ENCODE data around the gene BAIAP2L2.

BAIAP2L2 gene

GRCh38 chr22:38141217-38141973 is 30.9 kb upstream of the BAIAP2L2 start:
- no peaks in the 10 kb centered on the region for H3K27me3 ChIP-seq (ENCODE audit: control insufficient read depth in 5 of 5, insufficient read depth in 4 of 5, low read length in 5 of 5)
- peaks cover 0 to 3% (median 0%) of the 10 kb centered on the region in 5 donors for H3K4me1 ChIP-seq (ENCODE audit: control insufficient read depth in 5 of 5, insufficient read depth in 5 of 5, low read length in 5 of 5)
- H3K27ac ChIP-seq (ENCODE audit: low read depth, low read length), result no peak overlapping the region
- H3K4me3 ChIP-seq (ENCODE audit: low read depth in 1 of 5, low read length in 5 of 5), result no peak overlapping the region
- H3K9ac ChIP-seq (ENCODE audit: low read length in 5 of 5), result no peak overlapping the region
- peaks cover 0 to 50% (median 35%) of the 10 kb centered on the region in 5 donors for H3K36me3 ChIP-seq (ENCODE audit: control insufficient read depth in 5 of 5, insufficient read depth in 5 of 5, low read length in 5 of 5)
- no peaks in the 10 kb centered on the region for H3K9me3 ChIP-seq (ENCODE audit: control insufficient read depth in 5 of 5, low read length in 5 of 5)

- peaks cover 0 to 55% (median 43%) of the 10 kb centered on the region in 5 donors for H3K36me3 ChIP-seq (ENCODE audit: control insufficient read depth in 5 of 5, insufficient read depth in 5 of 5, low read length in 5 of 5)
- no peak overlapping the region for H3K27ac ChIP-seq (ENCODE audit: low read depth, low read length)
- peaks cover 0 to 3% (median 0%) of the 10 kb centered on the region in 5 donors for H3K4me1 ChIP-seq (ENCODE audit: control insufficient read depth in 5 of 5, insufficient read depth in 5 of 5, low read length in 5 of 5)
- no peaks in the 10 kb centered on the region for H3K9me3 ChIP-seq (ENCODE audit: control insufficient read depth in 5 of 5, low read length in 5 of 5)
- no peaks in the 10 kb centered on the region for H3K27me3 ChIP-seq (ENCODE audit: control insufficient read depth in 5 of 5, insufficient read depth in 4 of 5, low read length in 5 of 5)
- no peak overlapping the region for H3K4me3 ChIP-seq (ENCODE audit: low read depth in 1 of 5, low read length in 5 of 5)
- no peak overlapping the region for H3K9ac ChIP-seq (ENCODE audit: low read length in 5 of 5)
Observed at GRCh38 chr22:38139901-38140300, 29.4 kb upstream of the BAIAP2L2 start.

GRCh38 chr22:38138961-38139360 is 28.5 kb upstream of the BAIAP2L2 start:
- no peaks in the 10 kb centered on the region for H3K27me3 ChIP-seq (ENCODE audit: control insufficient read depth in 5 of 5, insufficient read depth in 4 of 5, low read length in 5 of 5)
- peaks cover 0 to 55% (median 46%) of the 10 kb centered on the region in 5 donors for H3K36me3 ChIP-seq (ENCODE audit: control insufficient read depth in 5 of 5, insufficient read depth in 5 of 5, low read length in 5 of 5)
- no peaks in the 10 kb centered on the region for H3K9me3 ChIP-seq (ENCODE audit: control insufficient read depth in 5 of 5, low read length in 5 of 5)
- H3K9ac ChIP-seq (ENCODE audit: low read length in 5 of 5), result no peak overlapping the region
- H3K27ac ChIP-seq (ENCODE audit: low read depth, low read length), result no peak overlapping the region
- H3K4me1 ChIP-seq (ENCODE audit: control insufficient read depth in 5 of 5, insufficient read depth in 5 of 5, low read length in 5 of 5), result peaks cover 0 to 3% (median 0%) of the 10 kb centered on the region in 5 donors
- no peak overlapping the region for H3K4me3 ChIP-seq (ENCODE audit: low read depth in 1 of 5, low read length in 5 of 5)

DNA sequence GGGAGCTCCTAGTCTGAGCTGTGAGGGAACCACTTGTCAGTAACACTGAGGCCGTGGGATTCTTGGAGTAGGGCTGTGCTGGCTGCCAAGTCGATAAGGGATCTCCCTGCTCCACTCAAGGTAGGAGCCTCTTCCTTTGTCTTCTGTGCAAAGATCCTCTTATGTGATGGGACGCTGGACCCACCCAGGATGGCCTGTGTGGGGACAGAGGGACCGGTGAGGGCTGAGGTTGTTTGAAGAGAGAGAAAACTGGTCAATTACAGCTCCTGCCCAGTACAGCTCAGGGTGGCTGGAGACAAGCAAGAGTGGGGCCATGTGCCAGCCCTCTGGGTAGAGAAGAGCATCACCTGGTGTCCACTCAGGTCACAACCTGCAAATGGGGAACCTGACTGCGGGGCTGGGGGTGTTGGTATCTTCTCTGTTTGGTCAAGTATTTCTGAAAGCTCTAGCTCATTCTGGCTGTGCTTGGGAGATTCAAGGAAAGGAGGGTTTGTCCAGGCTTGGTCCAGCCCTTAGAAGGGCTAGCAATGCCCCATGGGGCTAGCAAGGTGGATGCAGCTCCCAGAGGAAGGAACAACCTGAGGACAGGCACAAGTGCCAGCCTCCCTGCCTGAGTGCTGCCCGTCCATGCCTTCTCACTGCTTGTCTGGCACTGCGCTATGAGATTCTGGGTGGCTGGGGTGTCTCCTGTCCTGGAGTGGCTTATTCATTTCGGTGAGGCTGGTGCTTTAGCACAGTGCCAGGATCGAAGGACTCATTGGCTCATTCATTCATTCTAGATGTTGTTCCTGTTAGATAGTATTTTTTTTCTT is 27.6 kb upstream of the BAIAP2L2 start:
- Histone ChIP-seq H3K4me3 (ENCODE audit: low read depth in 1 of 5, low read length in 5 of 5) (no peak overlapping the region), H3K9ac (ENCODE audit: low read length in 5 of 5) (no peak overlapping the region), H3K9me3 (ENCODE audit: control insufficient read depth in 5 of 5, low read length in 5 of 5) (no peaks in the 10 kb centered on the region), H3K36me3 (ENCODE audit: control insufficient read depth in 5 of 5, insufficient read depth in 5 of 5, low read length in 5 of 5) (peaks cover 0 to 55% (median 48%) of the 10 kb centered on the region in 5 donors), H3K4me1 (ENCODE audit: control insufficient read depth in 5 of 5, insufficient read depth in 5 of 5, low read length in 5 of 5) (peaks cover 0 to 3% (median 0%) of the 10 kb centered on the region in 5 donors), H3K27me3 (ENCODE audit: control insufficient read depth in 5 of 5, insufficient read depth in 4 of 5, low read length in 5 of 5) (no peaks in the 10 kb centered on the region), H3K27ac (ENCODE audit: low read depth, low read length) (no peak overlapping the region)

DNA sequence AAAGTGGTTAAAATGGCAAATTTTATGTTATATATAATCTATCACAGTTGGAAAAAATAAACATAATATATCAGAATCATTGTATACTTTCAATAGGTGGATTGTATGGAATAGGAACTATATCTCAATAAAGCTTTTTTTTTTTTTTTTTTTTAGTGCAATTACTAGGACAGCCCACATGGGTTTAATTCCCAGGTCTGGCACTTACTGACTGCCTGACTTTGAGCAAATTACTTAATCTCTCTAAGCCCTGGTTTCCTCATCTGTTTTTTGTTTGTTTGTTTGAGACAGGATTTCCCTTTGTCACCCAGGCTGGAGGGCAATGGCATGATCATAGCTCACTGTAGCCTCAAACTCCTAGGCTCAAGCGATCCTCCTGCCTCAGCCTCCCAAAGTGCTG is 26.1 kb upstream of the BAIAP2L2 start:
- H3K9me3 ChIP-seq (ENCODE audit: control insufficient read depth in 5 of 5, low read length in 5 of 5), result no peaks in the 10 kb centered on the region
- H3K9ac ChIP-seq (ENCODE audit: low read length in 5 of 5), result no peak overlapping the region
- no peak overlapping the region for H3K27ac ChIP-seq (ENCODE audit: low read depth, low read length)
- H3K36me3 ChIP-seq (ENCODE audit: control insufficient read depth in 5 of 5, insufficient read depth in 5 of 5, low read length in 5 of 5), result peaks cover 0 to 59% (median 52%) of the 10 kb centered on the region in 5 donors
- no peaks in the 10 kb centered on the region for H3K27me3 ChIP-seq (ENCODE audit: control insufficient read depth in 5 of 5, insufficient read depth in 4 of 5, low read length in 5 of 5)
- H3K4me1 ChIP-seq (ENCODE audit: control insufficient read depth in 5 of 5, insufficient read depth in 5 of 5, low read length in 5 of 5), result peaks cover 0 to 8% (median 1%) of the 10 kb centered on the region in 5 donors
- H3K4me3 ChIP-seq (ENCODE audit: low read depth in 1 of 5, low read length in 5 of 5), result no peak overlapping the region

DNA sequence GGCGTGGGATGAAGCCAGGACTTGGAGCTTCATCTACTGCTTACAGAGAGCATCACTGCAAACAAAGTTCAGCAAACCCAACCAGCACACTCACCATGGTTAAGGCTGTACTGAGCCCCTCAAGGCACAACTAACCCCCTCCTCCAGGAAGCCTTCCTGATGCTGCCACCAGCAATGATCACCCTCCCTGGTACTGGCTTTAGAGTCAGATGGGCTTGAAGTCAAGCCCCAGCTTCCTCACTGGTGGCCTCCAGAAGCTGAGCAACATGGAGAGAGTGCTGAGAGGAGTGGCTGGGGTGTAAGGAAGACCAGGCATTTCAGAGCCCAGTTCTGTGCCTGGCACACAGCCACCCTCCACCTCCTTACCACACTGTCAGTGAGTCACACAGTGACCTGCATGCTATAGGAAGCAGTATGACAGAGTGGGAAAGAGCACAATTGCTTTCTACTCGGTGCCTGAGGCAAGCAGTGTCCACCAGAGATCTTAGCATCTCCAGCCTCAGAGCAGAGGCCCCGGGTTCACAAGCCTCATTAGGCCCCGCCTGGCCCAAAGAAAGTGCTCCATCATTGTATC is 24.7 kb upstream of the BAIAP2L2 start:
- Histone ChIP-seq H3K4me1 (ENCODE audit: control insufficient read depth in 5 of 5, insufficient read depth in 5 of 5, low read length in 5 of 5) (peaks cover 0 to 12% (median 8%) of the 10 kb centered on the region in 5 donors), H3K9me3 (ENCODE audit: control insufficient read depth in 5 of 5, low read length in 5 of 5) (no peaks in the 10 kb centered on the region), H3K9ac (ENCODE audit: low read length in 5 of 5) (no peak overlapping the region), H3K27me3 (ENCODE audit: control insufficient read depth in 5 of 5, insufficient read depth in 4 of 5, low read length in 5 of 5) (no peaks in the 10 kb centered on the region), H3K27ac (ENCODE audit: low read depth, low read length) (no peak overlapping the region), H3K4me3 (ENCODE audit: low read depth in 1 of 5, low read length in 5 of 5) (no peak overlapping the region), H3K36me3 (ENCODE audit: control insufficient read depth in 5 of 5, insufficient read depth in 5 of 5, low read length in 5 of 5) (peaks cover 0 to 54% (median 45%) of the 10 kb centered on the region in 5 donors)

DNA sequence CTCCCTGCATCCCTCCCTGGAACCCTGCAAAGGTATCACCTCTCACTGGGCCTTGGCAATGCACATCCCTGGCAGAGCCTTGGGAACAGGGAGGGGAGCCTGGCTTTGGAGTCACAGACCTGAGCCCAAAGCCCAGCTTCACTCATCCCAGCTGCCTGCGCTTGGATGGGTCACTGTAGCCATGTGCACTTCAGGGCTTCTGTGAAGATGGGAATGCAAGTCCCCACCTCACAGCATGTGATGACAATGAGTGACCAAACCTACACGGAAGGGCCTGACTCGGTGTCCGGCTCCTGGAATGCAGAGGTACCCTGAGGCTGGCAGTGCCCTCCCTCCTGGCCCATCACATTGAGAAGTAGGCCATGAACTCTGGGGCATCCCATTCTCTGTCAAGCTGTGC is 22.8 kb upstream of the BAIAP2L2 start:
- H3K36me3 ChIP-seq (ENCODE audit: control insufficient read depth in 5 of 5, insufficient read depth in 5 of 5, low read length in 5 of 5), result peaks cover 0 to 63% (median 55%) of the 10 kb centered on the region in 5 donors
- H3K27me3 ChIP-seq (ENCODE audit: control insufficient read depth in 5 of 5, insufficient read depth in 4 of 5, low read length in 5 of 5), result no peaks in the 10 kb centered on the region
- no peak overlapping the region for H3K27ac ChIP-seq (ENCODE audit: low read depth, low read length)
- H3K4me1 ChIP-seq (ENCODE audit: control insufficient read depth in 5 of 5, insufficient read depth in 5 of 5, low read length in 5 of 5), result peaks cover 0 to 12% (median 8%) of the 10 kb centered on the region in 5 donors
- no peak overlapping the region for H3K4me3 ChIP-seq (ENCODE audit: low read depth in 1 of 5, low read length in 5 of 5)
- H3K9ac ChIP-seq (ENCODE audit: low read length in 5 of 5), result no peak overlapping the region
- H3K9me3 ChIP-seq (ENCODE audit: control insufficient read depth in 5 of 5, low read length in 5 of 5), result no peaks in the 10 kb centered on the region

DNA sequence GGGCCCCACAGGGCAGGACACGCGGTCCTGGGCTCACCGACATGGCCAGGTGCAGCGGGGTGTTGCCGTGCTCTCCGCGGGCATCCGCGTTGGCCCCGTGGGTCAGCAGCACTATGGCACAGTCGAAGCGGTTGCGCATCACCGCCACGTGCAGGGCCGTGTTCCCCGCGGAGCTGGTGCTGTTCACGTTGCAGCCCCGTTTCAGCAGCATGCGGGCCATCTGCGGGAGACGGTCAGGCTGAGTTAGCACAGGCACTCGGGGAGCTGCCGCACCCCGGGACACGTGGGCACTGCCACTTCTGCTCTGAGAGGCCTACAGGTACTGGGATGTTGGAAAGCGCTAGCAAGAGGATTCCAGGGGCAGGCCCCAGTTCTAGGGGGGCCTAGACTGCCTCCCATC is 22.3 kb upstream of the BAIAP2L2 start:
- H3K27ac ChIP-seq (ENCODE audit: low read depth, low read length), result no peak overlapping the region
- peaks cover 0 to 12% (median 9%) of the 10 kb centered on the region in 5 donors for H3K4me1 ChIP-seq (ENCODE audit: control insufficient read depth in 5 of 5, insufficient read depth in 5 of 5, low read length in 5 of 5)
- H3K4me3 ChIP-seq (ENCODE audit: low read depth in 1 of 5, low read length in 5 of 5), result no peak overlapping the region
- no peak overlapping the region for H3K9ac ChIP-seq (ENCODE audit: low read length in 5 of 5)
- H3K36me3 ChIP-seq (ENCODE audit: control insufficient read depth in 5 of 5, insufficient read depth in 5 of 5, low read length in 5 of 5), result peaks cover 0 to 63% (median 54%) of the 10 kb centered on the region in 5 donors
- H3K9me3 ChIP-seq (ENCODE audit: control insufficient read depth in 5 of 5, low read length in 5 of 5), result no peaks in the 10 kb centered on the region
- no peaks in the 10 kb centered on the region for H3K27me3 ChIP-seq (ENCODE audit: control insufficient read depth in 5 of 5, insufficient read depth in 4 of 5, low read length in 5 of 5)

DNA sequence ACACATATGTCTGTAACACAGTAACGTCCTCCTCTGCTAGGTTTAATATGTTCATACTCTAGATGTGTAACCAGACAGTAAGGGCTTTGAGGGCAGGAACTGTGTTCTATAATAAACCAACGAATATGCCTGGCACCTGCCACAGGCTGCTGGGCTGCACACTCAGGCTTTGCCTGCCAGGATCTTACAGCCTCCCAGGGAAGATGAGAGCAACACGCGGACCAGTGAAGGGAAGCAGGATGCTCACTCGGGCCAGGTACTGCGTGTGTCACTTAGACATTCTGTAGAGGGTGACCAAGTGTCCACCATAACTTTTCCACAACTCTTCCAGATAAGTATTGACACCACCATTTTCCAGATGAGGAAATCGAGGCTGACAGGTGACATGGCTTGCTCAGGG is 21.7 kb upstream of the BAIAP2L2 start:
- no peak overlapping the region for H3K27ac ChIP-seq (ENCODE audit: low read depth, low read length)
- no peaks in the 10 kb centered on the region for H3K9me3 ChIP-seq (ENCODE audit: control insufficient read depth in 5 of 5, low read length in 5 of 5)
- H3K4me1 ChIP-seq (ENCODE audit: control insufficient read depth in 5 of 5, insufficient read depth in 5 of 5, low read length in 5 of 5), result peaks cover 0 to 13% (median 9%) of the 10 kb centered on the region in 5 donors
- no peaks in the 10 kb centered on the region for H3K27me3 ChIP-seq (ENCODE audit: control insufficient read depth in 5 of 5, insufficient read depth in 4 of 5, low read length in 5 of 5)
- H3K36me3 ChIP-seq (ENCODE audit: control insufficient read depth in 5 of 5, insufficient read depth in 5 of 5, low read length in 5 of 5), result peaks cover 0 to 65% (median 58%) of the 10 kb centered on the region in 5 donors
- no peak overlapping the region for H3K4me3 ChIP-seq (ENCODE audit: low read depth in 1 of 5, low read length in 5 of 5)
- H3K9ac ChIP-seq (ENCODE audit: low read length in 5 of 5), result no peak overlapping the region

DNA sequence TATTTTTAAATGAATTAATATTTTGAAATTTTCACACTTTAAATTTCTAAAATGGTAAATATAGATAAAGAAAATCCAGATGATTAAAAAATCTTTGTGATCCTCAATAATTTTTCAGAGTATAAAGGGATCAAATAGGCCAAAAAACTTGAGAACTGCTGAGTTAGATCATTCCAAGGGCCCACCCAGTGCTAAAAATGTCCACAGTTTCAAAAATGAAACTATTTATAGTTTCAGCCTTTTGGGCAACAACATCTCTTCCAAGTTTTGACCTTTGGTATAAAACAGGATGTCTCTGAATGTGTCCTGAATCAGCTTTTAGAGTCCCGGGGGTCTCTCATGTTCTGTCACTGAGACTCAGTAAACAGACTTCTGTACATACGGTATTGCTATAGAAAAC is 20.9 kb upstream of the BAIAP2L2 start:
- Histone ChIP-seq H3K27me3 (ENCODE audit: control insufficient read depth in 5 of 5, insufficient read depth in 4 of 5, low read length in 5 of 5) (no peaks in the 10 kb centered on the region), H3K9me3 (ENCODE audit: control insufficient read depth in 5 of 5, low read length in 5 of 5) (no peaks in the 10 kb centered on the region), H3K36me3 (ENCODE audit: control insufficient read depth in 5 of 5, insufficient read depth in 5 of 5, low read length in 5 of 5) (peaks cover 0 to 68% (median 63%) of the 10 kb centered on the region in 5 donors), H3K9ac (ENCODE audit: low read length in 5 of 5) (no peak overlapping the region), H3K4me3 (ENCODE audit: low read depth in 1 of 5, low read length in 5 of 5) (no peak overlapping the region), H3K27ac (ENCODE audit: low read depth, low read length) (no peak overlapping the region), H3K4me1 (ENCODE audit: control insufficient read depth in 5 of 5, insufficient read depth in 5 of 5, low read length in 5 of 5) (peaks cover 0 to 13% (median 9%) of the 10 kb centered on the region in 5 donors)

Data from subcutaneous abdominal adipose tissue (tissue), 5 donors.